Epithelial cell of esophagus (primary cell): Measurements from ENCODE around the gene MYLK4.
A peak's percentile ranks its signal among the peaks of the same experiment; 100 is the strongest.

Source experiments
- DNase-seq: peaks from one replicate; pipeline ENCODE4 v3.0.0; 2010; ENCODE audit warnings: low read depth
- H3K4me3 ChIP-seq: 2 replicates; pipeline ENCODE4 v1.5.1; 2011; ENCODE audit warnings: mild to moderate bottlenecking, low read length, control low read depth
- CTCF ChIP-seq: IDR thresholded peaks from 2 replicates; pipeline ENCODE4 v1.5.1; 2011; ENCODE audit warnings: low read depth, mild to moderate bottlenecking, low read length, control low read depth, inconsistent platforms; ENCODE audit not compliant: insufficient read depth; ENCODE audit errors: missing control alignments

Gene MYLK4

GRCh38 chr6:2676048-2676447 lies 74.7 kb downstream of the MYLK4 start:
- TF ChIP-seq CTCF = no peak
- DNase-seq = no peak
- no peak overlapping the region for H3K4me3 ChIP-seq

GRCh38 chr6:2674857-2675256 lies 75.9 kb downstream of the MYLK4 start:
- DNase-seq = no peak
- TF ChIP-seq CTCF = no peak
- no peak overlapping the region for H3K4me3 ChIP-seq

- no peak overlapping the region for H3K4me3 ChIP-seq
- DNase-seq = no peak
- no peak for TF ChIP-seq CTCF
Measured at GRCh38 chr6:2669067-2669700, 81.5 kb downstream of the MYLK4 start.

- no peak overlapping the region for H3K4me3 ChIP-seq
- TF ChIP-seq CTCF = no peak
- no peak for DNase-seq
Measured at GRCh38 chr6:2667617-2668016, 83.1 kb downstream of the MYLK4 start.

GRCh38 chr6:2666906-2667575 lies 83.7 kb downstream of the MYLK4 start:
- H3K4me3 ChIP-seq = no peak overlapping the region
- DNase-seq = no peak
- TF ChIP-seq CTCF = no peak

- peak; percentile 43 for DNase-seq
- H3K4me3 ChIP-seq = no peak overlapping the region
- TF ChIP-seq CTCF = no peak
Measured at GRCh38 chr6:2665146-2666070, 85.3 kb downstream of the MYLK4 start.
